ENCODE results near the gene TCL1B.

TCL1B gene

GRCh38 chr14:95651821-95652583 is 34.2 kb upstream of the TCL1B start:
- TF ChIP-seq, protein P1, sequence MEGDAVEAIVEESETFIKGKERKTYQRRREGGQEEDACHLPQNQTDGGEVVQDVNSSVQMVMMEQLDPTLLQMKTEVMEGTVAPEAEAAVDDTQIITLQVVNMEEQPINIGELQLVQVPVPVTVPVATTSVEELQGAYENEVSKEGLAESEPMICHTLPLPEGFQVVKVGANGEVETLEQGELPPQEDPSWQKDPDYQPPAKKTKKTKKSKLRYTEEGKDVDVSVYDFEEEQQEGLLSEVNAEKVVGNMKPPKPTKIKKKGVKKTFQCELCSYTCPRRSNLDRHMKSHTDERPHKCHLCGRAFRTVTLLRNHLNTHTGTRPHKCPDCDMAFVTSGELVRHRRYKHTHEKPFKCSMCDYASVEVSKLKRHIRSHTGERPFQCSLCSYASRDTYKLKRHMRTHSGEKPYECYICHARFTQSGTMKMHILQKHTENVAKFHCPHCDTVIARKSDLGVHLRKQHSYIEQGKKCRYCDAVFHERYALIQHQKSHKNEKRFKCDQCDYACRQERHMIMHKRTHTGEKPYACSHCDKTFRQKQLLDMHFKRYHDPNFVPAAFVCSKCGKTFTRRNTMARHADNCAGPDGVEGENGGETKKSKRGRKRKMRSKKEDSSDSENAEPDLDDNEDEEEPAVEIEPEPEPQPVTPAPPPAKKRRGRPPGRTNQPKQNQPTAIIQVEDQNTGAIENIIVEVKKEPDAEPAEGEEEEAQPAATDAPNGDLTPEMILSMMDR (IDR thresholded peaks at IDR 0.05; ENCODE audit: insufficient read depth, low read depth, low read length, missing control alignments): no peak
- no peak overlapping the region for H3K4me3 ChIP-seq (ENCODE audit: low read length)
- no peak for DNase-seq (ENCODE audit: low read depth)

- no peak for DNase-seq (ENCODE audit: low read depth)
These were observed 33.5 kb upstream of the TCL1B start for GRCh38 chr14:95652690-95653089.

GRCh38 chr14:95655461-95655860 is 30.8 kb upstream of the TCL1B start:
- no peak overlapping the region for H3K4me3 ChIP-seq (ENCODE audit: low read length)
- TF ChIP-seq, protein P1 (IDR thresholded peaks at IDR 0.05; ENCODE audit: insufficient read depth, low read depth, low read length, missing control alignments): no peak
- DNase-seq (ENCODE audit: low read depth): no peak

More at GRCh38 chr14:95652690-95653089, 33.5 kb upstream of the TCL1B start:
- TF ChIP-seq, protein P1 (IDR thresholded peaks at IDR 0.05; ENCODE audit: insufficient read depth, low read depth, low read length, missing control alignments): no peak
- H3K4me3 ChIP-seq (ENCODE audit: low read length): no peak overlapping the region

DNA sequence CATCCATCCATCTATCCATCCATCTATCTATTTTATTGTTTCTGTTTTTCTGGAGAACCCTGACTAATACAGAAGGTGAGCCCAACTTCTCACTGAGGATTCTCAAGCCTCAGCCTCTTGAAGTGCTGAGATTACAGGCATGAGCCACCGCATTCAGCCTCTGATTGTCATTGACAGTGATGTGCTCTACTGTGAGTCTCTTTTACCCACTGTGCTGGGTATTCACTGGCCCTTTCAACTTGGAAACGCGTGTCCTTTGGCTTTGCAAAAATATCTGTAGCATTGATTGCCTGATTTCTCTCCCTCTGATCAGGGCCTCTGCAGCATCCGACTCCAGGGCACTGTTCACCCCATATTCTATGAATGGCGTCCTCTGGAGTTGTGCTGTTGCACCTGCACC is 29.6 kb upstream of the TCL1B start:
- DNase-seq (ENCODE audit: low read depth): no peak
- H3K4me3 ChIP-seq (ENCODE audit: low read length): no peak overlapping the region
- TF ChIP-seq, protein P1 (IDR thresholded peaks at IDR 0.05; ENCODE audit: insufficient read depth, low read depth, low read length, missing control alignments): no peak

GRCh38 chr14:95657454-95657853 is 28.8 kb upstream of the TCL1B start:
- no peak for DNase-seq (ENCODE audit: low read depth)
- H3K4me3 ChIP-seq (ENCODE audit: low read length): no peak overlapping the region
- TF ChIP-seq, protein P1 (IDR thresholded peaks at IDR 0.05; ENCODE audit: insufficient read depth, low read depth, low read length, missing control alignments): no peak

DNA sequence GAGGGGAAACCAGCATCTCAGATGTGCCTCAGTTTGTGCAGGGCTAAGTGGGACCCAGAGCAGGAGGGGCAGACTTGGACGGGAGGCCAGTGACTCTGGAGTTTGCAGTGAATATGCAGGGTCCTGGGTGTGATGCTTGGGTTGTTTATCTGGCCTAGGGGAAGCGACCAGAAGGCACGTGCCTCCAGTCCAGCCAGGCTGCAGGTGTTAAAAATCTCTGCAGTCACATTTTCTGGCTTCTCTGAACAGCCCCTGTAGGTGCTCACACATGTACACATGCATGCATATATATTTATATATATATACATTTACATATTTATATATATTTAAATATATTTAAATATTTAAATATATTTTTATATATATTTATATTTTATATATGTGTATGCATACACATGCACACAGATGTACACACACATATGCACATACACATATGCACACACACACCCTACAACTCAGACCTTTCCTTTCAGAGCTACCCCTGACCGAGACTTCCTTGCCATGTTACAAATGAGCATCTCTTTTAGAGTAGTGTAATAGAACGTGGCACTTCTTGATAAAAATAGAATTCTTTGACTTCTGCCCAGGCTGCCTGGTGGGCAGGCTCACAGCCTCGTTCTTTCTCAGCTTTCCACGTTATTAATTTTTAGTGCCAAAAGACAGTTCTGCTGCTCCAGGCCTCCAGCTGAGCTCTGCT is 26.8 kb upstream of the TCL1B start:
- no peak for DNase-seq (ENCODE audit: low read depth)
- H3K4me3 ChIP-seq (ENCODE audit: low read length): no peak overlapping the region
- TF ChIP-seq, protein P1 (IDR thresholded peaks at IDR 0.05; ENCODE audit: insufficient read depth, low read depth, low read length, missing control alignments): no peak
